GM18867 (cell line): ENCODE measurements around the gene ITFG1.
"Not testable (repeated sequence)": the region's sequence is repeated elsewhere in the genome, so short reads cannot be mapped to it uniquely, and the experiment has no call there.

Experiments
- ATAC-seq: cut with Tn5 transposase; IDR thresholded peaks from one replicate; pipeline ENCODE4 v1.9.1; 2021; ENCODE audit warnings: mild to moderate bottlenecking, moderate library complexity; ENCODE audit not compliant: unreplicated experiment

Gene ITFG1

GRCh38 chr16:47175152-47175551, 285.7 kb downstream of the ITFG1 start:
- no peak for ATAC-seq

- ATAC-seq = no peak
Observed at GRCh38 chr16:47162670-47163420, 298.0 kb downstream of the ITFG1 start.

DNA sequence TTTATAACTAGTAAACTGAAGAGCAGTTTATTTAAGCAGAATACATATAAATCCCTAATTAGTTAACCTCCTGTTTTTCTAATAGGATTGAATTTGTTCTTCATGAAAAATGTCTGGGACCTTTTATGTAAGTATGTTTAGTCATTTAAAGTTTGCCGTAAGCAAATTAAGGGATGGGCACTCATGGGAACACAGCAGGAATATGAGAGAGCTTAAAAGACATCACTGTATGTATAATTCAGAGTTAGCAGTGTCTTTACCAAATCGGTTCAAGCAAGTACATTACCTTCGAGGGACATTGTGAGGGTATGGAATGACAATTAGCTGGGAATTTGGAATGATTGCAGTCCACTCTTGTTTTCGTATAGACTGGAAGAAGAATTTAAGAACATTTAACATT, 299.4 kb downstream of the ITFG1 start:
- no peak for ATAC-seq

- ATAC-seq = no peak
Observed at GRCh38 chr16:47160422-47160821, 300.4 kb downstream of the ITFG1 start.

DNA sequence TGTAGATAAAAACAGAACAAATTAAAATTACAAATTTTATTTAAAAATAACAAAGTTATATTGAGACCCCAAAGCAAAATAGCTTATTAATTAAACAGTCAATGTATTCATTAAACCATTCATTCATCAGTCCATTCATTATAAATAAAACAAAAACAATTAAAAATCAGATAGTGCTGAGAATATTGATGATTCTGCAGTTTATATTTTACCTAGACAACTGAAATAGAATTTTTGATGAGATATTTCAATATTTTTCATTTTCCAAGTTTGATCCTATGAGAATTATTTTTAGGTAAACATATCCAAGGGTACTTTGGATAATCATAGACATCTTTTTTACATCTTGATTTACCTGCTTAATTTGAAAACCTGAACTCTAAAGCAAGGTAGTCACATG, 301.9 kb downstream of the ITFG1 start:
- ATAC-seq = no peak

DNA sequence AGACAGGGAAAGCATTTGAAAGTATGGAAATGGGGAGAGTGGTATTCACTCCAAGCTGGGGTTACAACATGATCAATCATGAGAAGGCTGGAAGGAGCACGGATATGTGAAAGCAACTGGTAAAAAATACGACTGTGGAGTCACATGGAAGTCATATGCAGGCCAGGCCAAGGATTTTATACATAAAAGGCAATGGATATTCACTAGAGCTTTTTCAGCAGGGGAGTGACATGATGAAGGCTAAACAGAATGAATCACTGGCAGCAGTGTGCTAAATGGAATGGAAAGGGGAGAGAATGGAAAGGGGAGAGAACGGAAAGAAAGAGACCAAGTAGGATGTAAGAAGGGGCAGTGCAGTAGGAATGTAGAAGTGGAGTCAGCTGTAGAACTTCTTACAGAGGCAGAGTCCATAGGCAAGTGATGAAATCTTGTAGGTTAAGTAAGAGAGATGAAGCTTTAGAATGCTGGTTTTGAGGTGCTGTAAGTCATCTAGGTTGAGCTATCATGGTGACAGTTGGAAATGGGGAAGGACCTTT, 304.1 kb downstream of the ITFG1 start:
- ATAC-seq = no peak

- not testable (repeated sequence) for ATAC-seq
Observed at GRCh38 chr16:47152501-47152900, 308.4 kb downstream of the ITFG1 start.

- ATAC-seq = no peak
Observed at GRCh38 chr16:47150067-47150466, 310.8 kb downstream of the ITFG1 start.

DNA sequence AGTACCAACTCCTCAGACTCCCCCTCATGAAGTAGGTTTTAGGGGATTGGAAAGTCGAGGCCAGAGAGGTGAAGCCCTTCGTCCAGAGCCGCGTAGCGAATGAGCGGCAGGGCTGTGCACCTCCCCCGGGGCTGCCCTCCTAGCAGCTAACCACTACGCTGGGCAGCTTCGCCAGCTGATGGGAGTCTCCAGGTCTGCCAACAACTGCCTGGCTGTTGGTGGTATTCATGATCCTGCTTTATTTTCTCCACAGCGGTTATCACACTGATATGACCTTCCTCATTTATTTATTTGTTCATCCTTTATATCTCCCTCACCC, 316.3 kb downstream of the ITFG1 start:
- ATAC-seq = no peak

GRCh38 chr16:47143677-47144558, 316.9 kb downstream of the ITFG1 start, which contains the start of gene NETO2:
TSS of gene NETO2 (minus strand) at chr16:47143945. CDS start at chr16:47143612, 333 bp downstream.
- peak; percentile 51 for ATAC-seq

- ATAC-seq = peak; percentile 70
Observed at GRCh38 chr16:47142821-47143676, 317.8 kb downstream of the ITFG1 start.

GRCh38 chr16:47142486-47142820, 318.4 kb downstream of the ITFG1 start:
- no peak for ATAC-seq

- ATAC-seq = peak; percentile 55
Observed at GRCh38 chr16:47141773-47142485, 318.9 kb downstream of the ITFG1 start.

DNA sequence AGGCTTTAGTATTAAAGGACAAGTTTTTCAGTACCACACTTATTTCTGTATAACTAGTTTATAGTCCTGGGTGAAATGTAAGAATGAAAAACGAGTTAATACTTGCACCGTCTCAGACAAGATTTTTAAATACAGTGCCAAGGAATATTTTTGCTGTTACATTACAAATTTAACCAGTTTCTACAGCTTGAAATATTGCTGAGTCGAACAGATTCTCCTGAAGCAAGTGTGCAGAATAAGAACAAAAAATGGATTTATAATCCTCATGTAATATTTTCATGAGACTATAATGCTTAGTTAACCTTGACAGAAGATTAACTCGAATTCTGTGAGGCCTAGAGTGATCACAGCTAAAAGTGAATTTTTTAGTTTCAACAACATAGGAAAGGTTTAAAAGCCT, 320.2 kb downstream of the ITFG1 start:
- no peak for ATAC-seq

DNA sequence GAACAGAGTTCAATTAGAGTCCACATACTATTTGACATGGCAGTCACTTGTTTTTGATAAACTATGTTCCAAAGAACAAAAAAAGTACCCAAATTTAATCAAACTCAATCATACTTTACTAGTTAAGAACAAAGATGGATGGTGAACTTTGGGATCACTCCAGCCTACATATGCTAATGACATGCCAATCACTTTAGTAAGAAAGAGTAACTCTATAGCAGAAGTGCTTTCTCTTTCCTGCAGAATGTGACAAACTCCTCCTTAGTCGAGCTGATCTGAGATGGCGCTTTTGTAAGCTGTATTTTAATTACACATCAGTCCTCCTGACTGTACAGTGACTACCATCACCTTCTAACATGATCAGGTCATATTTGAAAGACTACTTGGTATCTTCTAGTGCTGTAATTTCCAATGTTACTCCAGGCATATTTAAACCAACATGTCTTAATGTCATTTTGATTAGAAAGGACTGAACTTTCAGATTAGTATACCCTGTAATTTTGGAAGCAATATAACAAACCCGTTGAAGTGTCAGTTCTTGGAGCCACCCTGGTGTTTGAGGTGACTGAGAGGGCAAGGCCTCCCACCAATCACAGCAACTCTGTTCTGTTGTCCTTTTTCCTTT, 321.2 kb downstream of the ITFG1 start:
- ATAC-seq = no peak

DNA sequence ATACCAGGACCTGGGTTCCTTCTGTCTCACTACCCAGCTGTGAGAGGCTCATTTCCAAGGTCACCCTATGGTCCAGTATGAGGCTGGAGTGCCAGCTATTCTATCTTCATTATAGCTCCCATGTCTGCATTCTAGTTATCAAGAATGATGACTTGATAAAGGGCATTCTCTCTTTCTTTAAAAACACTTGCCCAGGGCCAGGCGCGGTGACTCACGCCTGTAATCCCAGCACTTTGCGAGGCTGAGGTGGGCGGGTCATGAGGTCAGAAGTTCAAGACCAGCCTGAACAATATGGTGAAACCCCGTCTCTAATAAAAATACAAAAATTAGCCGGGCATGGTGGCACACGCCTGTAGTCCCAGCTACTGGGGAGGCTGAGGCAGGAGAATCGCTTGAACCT, 322.9 kb downstream of the ITFG1 start:
- ATAC-seq = not testable (repeated sequence)

- ATAC-seq = no peak
Observed at GRCh38 chr16:47136099-47136842, 324.6 kb downstream of the ITFG1 start.

DNA sequence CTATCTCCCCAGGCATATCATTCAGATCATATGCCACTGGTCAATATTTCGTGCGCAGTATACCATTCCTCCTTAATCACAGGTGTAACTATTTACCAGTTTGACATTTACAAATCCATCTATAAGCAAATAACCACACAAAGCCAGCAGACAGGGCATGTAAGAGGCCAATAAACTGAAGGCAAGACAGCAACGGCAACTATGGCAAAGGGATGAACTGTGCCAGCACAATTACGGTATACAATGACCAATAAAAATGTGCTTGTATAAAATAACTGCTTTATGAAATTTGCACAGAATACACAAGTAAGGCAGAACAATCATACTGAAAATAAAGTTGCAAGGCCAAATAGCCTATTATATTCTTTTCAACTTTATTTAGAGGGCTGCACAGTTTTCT, 326.3 kb downstream of the ITFG1 start:
- ATAC-seq = no peak

DNA sequence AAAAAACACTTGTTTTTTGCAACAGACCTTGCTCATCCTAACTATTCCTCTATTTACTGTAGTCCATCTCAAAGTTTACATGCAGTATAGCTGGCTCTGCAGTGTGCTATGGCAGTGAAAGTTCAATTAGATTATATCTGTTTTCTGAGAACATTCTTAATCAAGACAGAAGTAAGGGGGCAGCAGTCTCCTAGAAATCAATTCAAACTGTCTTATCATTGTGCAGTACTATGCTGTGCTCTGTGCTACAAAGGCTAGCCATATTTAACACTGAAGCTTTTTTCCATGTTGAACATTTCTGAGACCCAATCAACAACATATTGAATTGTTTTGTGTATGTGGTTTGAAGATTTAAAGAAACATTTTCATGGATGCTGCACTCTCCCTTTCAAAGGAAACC, 328.6 kb downstream of the ITFG1 start:
- ATAC-seq = no peak
